ENCODE data around the gene MACROD2.
"Not testable (repeated sequence)": the region's sequence is repeated elsewhere in the genome, so short reads cannot be mapped to it uniquely, and the experiment has no call there.

The MACROD2 gene

GRCh38 chr20:15977758-15978157, 1982.4 kb downstream of the MACROD2 start:
- no peak for DNase-seq

GRCh38 chr20:15985494-15986368, 1990.4 kb downstream of the MACROD2 start:
- DNase-seq: not testable (repeated sequence)

GRCh38 chr20:15986690-15987089, 1991.4 kb downstream of the MACROD2 start:
- no peak for DNase-seq

- no peak for DNase-seq
Measured at GRCh38 chr20:15991279-15991678, 1996.0 kb downstream of the MACROD2 start.

- DNase-seq: no peak
Measured at GRCh38 chr20:15992564-15992963, 1997.2 kb downstream of the MACROD2 start.

GRCh38 chr20:16000112-16000511, 2004.8 kb downstream of the MACROD2 start:
- no peak for DNase-seq

GRCh38 chr20:16001286-16001685, 2006.0 kb downstream of the MACROD2 start:
- no peak for DNase-seq

- DNase-seq: no peak
Measured at GRCh38 chr20:16003310-16003709, 2008.0 kb downstream of the MACROD2 start.

- DNase-seq: no peak
Measured at GRCh38 chr20:16004108-16004854, 2009.0 kb downstream of the MACROD2 start.

GRCh38 chr20:16005021-16005914, 2010.0 kb downstream of the MACROD2 start:
- no peak for DNase-seq

- no peak for DNase-seq
Measured at GRCh38 chr20:16005915-16006493, 2010.7 kb downstream of the MACROD2 start.

GRCh38 chr20:16007164-16007563, 2011.8 kb downstream of the MACROD2 start:
- no peak for DNase-seq

- DNase-seq: no peak
Measured at GRCh38 chr20:16007962-16008361, 2012.6 kb downstream of the MACROD2 start.

GRCh38 chr20:16011056-16011455, 2015.7 kb downstream of the MACROD2 start:
- no peak for DNase-seq

- no peak for DNase-seq
Measured at GRCh38 chr20:16011519-16011918, 2016.2 kb downstream of the MACROD2 start.

GRCh38 chr20:16012934-16013333, 2017.6 kb downstream of the MACROD2 start:
- not testable (repeated sequence) for DNase-seq

- DNase-seq: no peak
Measured at GRCh38 chr20:16013631-16014030, 2018.3 kb downstream of the MACROD2 start.

GRCh38 chr20:16014436-16014835, 2019.1 kb downstream of the MACROD2 start:
- no peak for DNase-seq

GRCh38 chr20:16017656-16018055, 2022.3 kb downstream of the MACROD2 start:
- DNase-seq: no peak

- DNase-seq: no peak
Measured at GRCh38 chr20:16018881-16019280, 2023.6 kb downstream of the MACROD2 start.

- DNase-seq: no peak
Measured at GRCh38 chr20:16020971-16021370, 2025.7 kb downstream of the MACROD2 start.

GRCh38 chr20:16025084-16025483, 2029.8 kb downstream of the MACROD2 start:
- no peak for DNase-seq

GRCh38 chr20:16027686-16028085, 2032.4 kb downstream of the MACROD2 start:
- DNase-seq: no peak

Measured in CD4-positive, alpha-beta T cell treated with Interleukin-4 for 4 hours (primary cell).